GM18858 (cell line): ENCODE results near the gene RAB8B.

Experiments
- ATAC-seq: cut with Tn5 transposase; IDR thresholded peaks from one replicate; pipeline ENCODE4 v1.9.1; 2021; ENCODE audit not compliant: unreplicated experiment

RAB8B gene

DNA sequence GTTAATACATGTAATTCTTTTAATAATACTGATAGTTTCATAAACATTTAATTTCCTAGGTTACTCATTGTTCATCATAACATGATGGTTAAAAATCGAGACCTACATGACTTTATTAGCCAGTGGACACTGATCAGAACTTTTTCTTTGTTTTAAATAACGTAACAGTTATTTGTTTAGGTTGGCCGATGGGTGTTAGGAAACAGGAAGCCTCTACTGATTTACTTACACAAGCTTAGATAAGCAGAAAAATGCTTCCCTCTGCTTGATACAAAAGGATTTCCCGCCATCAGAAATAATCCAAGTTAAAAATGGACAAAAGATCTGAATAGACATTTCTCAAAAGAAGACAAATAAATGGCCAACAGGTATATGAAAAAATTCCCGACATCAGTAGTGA is 71.4 kb downstream of the RAB8B start:
- no peak for ATAC-seq

DNA sequence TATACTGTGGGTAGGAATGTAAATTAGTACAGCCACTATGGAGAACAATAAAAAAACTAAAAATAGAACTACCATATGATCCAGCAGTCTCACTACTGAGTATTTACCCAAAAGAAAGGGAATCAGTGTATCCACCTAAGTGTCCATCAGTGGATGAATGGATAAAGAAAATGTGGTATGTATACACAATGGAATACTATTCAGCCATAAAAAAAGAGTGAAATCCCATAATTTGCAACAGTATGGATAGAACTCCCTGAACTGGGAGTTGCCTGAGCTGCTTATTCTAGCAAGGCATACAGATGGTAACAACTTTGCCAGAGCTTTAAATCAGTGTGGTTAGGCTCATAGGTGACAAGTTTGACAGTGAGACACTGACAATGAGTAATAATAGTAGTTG is 71.9 kb downstream of the RAB8B start:
- ATAC-seq = no peak

DNA sequence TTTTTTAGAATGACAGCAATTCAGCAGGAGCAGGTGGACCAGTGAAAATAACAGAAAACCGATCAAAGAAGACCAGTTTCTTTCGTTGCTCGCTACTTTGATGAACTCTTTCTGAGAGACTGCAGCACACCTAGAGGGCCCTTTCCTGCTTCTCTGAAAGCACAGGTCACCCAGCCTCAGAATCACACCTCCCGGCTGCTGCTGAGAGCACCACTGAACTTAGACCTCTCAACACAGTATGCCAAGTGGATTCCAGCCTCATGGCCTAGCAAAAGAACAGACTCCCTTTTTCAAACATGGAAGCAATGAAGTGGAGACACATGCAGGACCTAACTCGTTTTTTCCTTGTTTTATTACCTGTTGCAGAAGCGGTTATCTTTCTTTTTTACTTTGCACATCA is 74.1 kb downstream of the RAB8B start:
- no peak for ATAC-seq

DNA sequence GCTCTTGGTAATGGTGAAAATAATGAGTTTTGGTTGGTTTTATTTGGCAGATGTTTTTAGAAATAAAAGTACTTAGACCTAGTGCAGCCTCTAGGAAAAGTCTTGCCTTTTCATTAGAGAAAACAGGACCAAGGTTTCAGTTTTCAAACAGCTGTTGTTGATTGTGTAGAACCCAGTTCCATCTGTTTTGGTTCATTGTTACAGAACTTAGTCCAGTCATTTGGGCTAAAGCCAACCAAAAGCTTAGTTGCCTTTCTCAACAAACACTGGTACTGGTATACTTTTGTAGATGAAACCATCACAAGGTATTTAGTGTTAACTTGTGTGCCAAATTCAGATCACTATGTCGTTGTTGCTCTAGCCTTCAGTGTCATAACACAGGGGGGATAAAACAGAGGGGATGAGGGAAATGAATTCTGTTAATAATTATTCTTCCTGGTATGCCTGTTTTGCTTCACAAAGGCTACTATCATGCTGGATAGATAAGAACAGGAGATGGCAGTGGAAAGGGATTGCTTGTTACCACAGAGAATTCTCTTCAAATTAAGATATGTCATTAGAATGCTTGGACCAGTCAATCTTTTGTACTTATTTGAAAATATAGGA is 75.4 kb downstream of the RAB8B start:
- ATAC-seq = no peak

DNA sequence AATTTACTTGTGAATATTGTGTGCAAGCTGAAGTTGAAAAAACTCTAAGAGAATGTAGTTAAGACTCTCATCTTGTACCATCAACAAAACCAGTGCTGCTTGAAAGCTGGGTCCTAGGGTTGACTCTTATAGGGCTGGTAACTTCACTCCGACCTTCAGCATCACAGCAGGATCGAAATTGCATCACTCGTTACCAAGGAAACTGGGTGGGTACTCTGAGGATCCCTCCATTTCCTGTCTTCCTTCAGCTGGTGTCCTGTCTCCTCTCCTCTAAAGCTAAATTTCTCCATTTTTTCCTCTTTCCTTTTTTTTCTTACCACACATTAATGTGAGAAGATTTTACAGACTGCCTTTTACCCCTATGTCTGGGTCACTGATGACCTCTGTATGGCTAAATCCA is 85.0 kb downstream of the RAB8B start:
- no peak for ATAC-seq

DNA sequence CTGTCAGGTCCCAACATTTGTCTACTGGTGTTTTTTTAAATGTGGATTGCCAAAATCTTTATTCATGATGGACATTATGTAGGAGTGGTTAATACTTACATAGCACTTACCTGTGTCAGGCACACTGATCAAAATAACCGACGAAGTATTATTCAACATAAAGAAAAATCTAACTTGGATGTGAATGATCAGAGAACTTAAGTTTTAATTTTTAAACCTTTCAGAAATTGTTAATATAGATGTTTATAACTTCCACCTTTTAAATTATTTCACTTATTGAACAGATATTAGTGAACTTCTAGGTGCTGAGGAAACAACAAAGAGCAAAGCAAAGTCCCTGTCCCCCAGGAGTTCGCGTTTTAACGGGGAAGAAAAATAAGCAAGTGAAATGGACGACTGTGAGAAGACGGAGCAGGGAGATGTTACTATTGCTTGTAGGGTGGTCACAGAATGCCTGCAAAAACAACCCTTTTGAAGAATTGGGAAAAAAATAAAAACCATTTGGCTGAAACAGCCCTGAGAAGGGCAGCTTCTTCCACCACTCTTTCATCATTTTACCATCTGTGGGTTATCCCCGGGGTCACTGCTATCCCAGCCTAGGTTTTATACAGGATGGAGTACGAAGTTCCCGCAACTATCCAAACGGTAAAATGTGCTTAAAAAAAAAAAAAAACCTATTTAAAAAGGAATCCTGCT is 87.1 kb downstream of the RAB8B start:
- no peak for ATAC-seq

DNA sequence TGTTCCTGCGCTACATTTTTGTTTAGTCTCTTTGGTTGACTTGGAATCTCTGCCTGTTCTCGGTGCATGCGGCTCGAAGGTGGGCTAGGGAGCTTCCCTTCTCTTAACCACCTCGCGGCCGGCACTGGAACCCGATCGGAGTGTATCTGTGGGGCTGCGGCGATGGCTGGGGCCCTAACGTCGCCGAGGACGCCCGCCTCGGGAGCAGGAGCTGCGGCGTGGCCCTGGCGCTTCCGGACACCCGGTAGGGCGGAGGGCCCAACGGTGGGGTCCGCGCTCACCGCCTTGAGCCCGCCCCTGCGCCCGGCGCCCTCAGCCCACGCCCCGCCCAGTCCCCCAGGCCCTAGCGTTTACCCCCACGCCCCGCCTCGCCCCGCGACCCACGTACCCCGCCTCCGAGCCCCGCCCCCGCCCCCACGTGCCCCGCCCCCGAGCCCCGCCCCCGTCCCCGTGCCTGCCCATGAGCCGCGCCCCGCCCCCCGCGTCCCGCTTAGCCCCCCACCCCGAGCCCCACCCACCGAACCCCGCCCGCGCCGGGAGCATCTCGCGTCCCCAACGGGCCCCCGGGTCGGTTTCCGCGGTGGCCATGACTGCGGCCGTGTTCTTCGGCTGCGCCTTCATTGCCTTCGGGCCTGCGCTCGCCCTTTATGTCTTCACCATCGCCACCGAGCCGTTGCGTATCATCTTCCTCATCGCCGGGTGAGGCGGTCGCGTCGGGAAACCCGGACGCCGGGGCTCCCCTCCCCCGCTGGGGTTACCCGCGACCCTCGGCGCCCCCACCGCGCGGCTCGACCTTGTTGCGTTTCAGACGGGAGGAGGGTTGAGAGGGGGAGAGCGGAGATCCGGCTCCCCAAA is 87.9 kb downstream of the RAB8B start, which contains the start of gene APH1B:
Gene APH1B, plus strand, starts transcription at position 568 of the 855 bp plus-strand sequence. Its CDS starts 19 bp downstream, at position 587.
- ATAC-seq = peak; percentile 56

DNA sequence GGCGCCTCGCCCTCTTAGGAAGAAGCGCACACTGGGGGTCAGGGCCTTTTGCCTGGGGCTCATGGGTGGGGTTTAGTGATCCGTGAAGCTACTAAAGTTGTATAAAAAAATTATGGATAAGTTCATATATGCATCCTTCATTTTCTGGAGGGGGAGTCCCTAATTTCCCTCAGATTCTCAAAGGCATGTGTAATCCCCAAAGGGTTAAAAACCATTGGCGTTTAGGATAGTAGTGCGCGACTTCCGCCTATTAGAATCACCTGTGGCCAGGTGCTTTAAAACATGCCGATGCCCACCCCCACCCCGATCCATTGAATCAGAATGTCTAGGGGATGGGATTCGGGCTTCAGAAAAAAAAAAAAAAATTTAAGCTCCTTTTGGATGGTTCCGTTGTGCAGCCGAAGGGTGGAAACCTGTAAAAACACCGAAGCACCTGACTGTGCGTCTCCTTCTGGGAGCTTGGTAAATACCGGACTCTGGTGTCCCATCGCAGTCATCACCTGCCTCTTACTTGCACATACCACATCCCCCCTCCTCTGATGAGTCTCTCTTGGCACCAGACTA is 88.6 kb downstream of the RAB8B start:
- ATAC-seq = no peak

DNA sequence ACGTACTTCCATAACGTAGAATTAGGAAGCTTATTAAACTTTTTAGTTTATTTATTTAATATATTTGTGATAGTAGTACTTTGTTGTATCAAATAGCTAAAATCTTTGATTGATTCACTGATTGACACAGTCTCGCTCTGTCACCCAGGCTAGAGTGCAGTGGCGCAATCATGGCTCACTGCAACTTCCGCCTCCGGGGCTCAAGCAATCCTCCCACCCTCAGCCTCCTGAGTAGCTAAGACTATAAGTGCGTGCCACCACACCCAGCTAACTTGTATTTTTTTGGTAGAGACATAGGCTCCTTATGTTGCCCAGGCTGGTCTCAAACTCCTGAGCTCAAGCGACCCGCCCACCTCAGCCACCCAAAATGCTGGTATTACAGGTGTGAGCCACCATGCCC is 93.7 kb downstream of the RAB8B start:
- ATAC-seq = no peak

DNA sequence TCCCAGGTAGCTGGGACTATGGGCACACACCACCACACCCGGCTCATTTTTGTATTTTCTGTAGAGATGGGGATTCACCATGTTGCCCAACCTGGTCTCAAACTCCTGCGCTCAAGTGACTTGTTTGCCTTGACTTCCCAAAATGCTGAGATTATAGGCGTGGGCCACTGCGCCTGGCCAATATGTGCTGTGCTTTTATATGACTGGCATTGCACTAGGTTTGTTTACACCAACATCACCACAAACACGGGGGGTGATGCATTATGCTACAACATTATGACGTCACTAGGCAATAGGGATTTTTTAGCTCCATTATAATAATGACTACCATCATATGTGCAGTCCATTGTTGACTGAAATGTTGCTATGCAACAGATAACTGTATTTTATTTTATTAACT is 94.9 kb downstream of the RAB8B start:
- ATAC-seq = no peak

DNA sequence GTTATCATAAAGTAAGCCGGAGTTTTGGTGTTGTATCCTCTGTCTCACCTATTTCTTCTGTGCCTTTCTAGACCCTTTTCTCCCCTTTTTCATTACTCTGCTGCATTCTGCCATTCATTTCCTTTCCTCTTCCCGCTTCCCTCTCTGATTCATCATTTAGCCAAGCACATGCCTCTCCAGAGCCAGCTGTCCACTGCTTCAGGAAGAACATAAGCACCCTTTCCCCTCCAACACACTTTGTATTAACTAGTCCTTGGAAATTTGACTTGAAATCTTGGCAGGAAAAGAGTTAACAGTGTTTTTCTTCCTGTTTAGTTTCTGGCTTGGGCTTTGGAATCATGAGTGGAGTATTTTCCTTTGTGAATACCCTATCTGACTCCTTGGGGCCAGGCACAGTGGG is 97.7 kb downstream of the RAB8B start:
- no peak for ATAC-seq

DNA sequence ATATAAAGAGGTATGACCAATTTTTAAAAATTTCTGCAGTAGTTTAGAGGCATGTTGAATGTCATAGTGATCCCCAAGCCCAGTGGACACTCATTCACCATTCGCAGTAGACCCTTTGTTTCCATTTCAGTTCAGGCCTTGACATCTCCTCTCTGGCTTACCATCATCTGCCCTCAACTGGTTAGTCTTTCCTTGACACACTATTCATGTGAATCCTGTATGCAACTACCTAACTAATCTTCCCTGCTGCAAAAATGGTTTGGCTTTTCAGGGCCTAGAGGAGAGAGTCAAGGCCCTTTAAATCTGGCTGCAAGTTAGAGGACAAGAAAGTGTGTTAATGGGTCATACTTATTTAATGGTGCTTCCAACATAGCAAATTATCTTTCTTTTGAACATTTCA is 98.9 kb downstream of the RAB8B start:
- no peak for ATAC-seq

DNA sequence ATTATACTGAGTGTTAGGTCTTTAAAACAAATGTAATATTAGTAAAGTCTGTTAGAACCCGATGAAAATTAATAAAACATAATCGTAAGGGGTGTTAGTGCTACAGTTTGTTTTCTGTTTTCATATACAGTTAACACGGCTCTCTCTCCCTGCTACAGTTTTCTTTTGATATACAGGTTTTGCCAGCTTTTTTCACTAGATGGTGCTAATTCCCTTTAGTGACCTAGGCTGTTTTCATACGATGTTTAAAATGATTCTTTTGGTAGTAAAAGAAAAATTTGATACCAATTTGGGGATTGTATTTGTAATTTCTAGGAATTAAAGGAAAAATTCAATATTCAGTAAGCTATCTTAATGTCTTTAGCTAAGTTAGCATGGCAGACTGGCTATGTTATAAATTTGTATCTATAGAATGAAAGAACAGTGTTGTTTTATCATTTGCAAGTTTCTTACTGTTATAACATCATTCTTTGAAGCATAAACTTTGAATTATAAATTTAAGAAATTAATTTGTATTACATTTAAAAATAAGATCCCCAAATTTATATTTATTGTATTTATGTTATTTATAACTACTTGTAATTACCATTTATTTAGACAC is 99.5 kb downstream of the RAB8B start:
- no peak for ATAC-seq

DNA sequence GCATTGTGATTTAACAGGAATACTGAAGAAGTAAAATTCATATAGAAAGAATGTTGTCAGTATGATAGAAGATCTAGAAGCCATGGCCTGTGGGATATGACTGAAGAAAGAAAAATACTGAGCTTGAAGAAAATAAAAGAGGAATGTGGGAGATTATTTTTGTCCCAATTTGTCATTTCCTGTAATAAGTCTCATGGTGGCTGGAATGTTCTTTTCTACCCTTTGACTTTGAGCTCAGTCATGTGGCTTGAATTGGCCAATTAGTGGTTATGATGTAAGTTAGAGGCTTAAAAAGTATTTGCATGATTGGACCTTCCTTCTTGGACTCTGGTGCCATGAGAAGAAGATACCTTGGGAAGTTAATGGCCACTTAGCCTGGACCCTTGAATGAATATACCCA is 102.1 kb downstream of the RAB8B start:
- no peak for ATAC-seq

DNA sequence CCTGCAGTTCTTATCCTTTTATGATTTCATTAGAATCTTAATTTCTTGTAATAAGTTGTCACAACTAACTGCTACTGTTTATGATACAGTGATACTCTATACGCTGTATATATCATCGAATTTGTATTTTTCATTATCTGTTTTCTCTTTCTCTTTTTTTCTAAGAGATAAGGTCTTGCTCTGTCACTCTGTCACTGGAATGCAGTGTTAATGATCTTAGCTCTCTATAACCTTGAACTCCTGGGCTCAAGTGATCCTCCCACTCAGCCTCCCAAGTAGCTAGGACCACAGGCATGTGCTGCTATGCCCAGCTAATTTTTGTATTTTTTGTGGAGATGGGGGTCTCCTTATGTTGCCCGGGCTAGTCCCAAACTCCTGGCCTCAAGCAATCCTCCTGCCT is 102.8 kb downstream of the RAB8B start:
- no peak for ATAC-seq

DNA sequence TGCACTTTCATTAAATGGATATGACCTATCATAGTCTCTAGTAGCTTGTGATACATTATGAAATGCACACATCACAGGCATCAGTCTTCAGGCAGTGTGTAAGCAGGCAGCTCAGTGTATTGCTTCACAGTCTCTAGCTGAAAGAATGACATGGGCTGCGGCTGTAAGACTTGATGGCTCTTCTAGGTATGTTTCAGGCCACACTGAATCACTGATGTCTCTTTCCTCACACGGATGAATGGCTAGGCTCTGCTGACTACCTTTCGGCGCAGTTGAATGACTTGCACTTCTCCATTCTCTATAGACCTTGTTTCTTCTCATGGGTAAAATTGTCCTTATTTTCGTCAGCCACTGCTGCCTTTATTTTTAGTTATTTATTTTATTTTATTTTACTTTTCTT is 103.4 kb downstream of the RAB8B start:
- no peak for ATAC-seq

DNA sequence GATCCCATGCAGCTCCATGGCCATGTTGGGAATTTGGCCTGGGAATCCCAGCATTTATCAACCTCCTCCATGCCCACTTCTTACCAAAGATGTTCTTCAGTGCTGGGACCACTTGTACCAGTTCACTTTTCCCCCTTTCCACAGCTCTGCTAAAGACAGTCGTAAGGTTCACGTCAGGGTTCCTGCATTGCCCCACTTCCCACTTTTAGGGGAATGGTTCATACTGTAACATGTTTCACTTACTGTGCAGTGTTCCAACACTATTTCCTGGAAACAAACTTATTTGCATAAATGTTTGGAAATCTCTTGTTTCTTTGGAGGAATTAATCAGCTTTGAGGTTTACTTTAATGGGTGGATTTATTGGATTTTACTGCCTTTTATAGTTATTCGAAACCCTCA is 105.0 kb downstream of the RAB8B start:
- ATAC-seq = no peak

DNA sequence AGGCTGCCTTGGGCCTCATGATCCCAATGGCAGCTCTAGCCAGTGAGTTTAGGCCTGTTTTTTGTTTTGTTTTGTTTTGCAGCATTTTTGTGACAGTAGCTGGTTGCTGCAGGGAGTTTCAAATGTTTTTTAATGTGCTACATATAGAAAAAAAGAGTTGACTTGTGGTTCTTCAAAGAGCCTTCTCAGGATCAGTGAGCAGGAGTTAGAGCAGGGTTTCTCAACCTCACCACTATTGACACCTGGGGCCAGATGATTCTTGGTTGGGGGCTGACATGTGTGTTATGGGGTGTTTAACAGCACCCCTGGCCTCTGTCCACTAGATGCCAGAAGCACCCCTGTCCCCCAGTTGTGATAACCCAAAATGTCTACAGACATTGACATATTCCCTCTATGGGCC is 105.9 kb downstream of the RAB8B start:
- ATAC-seq = no peak

DNA sequence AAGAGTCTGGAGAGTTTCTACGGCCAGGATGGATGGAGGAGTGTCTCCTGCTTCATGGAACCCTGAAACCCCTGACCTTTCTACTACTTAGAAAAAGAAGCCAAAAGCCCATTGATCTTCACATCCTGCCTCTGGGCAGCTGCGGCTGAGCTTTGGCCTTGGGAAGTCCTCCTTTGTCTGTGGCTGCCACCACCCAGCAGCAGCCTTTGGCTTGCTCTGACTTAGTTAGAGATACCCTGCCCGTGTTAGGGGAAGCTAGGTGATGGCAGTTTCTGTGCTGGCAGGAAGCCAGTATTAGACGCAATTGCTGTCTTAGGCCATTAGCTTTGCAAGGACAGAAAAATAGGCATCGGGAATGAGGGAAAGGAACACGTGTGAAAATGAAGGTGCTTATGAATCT is 106.8 kb downstream of the RAB8B start:
- ATAC-seq = no peak

DNA sequence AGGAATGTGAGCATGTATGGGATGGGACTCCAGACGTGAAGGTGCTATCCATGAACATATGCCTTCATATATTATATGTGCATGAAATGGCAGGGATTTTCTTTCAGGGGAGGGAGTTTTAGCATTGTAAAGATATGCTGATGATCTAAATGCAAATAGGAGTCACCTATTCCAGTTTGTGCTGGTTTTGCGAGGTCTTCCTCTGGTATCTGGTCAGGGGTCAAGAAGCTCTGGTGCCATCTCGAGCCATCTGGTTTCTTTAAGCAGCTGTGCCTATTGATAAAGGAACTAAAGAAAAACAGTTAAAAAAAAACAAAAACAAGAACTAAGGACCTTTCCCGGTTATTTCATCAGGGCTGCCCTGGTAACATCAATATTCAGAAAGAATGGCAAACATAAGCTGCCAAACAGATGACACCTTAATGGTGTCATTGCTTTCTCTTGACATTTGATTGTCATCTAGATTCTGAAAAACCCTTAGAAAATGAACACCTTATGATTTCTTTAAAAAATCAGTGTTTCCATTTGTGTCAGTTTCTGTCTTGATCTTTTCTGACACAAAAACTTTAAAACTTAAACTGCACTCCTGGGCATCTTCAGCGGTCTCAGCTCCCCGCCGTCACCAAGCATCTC is 110.7 kb downstream of the RAB8B start:
- ATAC-seq = no peak

DNA sequence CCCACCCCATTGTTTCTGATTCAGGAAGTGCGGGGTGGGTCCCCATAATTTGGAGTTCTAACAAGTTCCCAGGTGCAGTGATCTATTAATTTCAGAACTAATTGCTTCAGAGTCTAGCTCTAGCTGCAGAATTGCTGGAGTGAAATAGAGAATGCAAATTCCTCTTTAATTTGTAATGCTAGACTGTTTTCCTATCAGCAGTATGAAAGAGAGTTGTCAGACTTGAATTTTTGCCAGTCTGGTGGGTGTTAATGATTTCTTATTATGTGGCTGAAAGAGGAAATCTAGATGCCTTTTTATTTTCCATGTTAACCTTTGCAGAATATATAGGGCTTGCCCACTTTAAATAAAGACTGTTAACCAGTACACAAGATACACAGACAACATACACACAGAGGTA is 111.7 kb downstream of the RAB8B start:
- no peak for ATAC-seq
